Esophagus muscularis mucosa (tissue), 4 donors: ENCODE measurements around the gene SLX4IP.

Experiments
- CTCF ChIP-seq, 3 experiments: fragments of 200-600 bp in 2 of 3; fragments of 450-650 bp in 1 of 3; sonication (generic) in 2 of 3; IDR thresholded peaks; one replicate each; pipeline ENCODE4 v1.5.1; 2017 to 2019; ENCODE audit warnings: antibody characterized with exemption in 3 of 3, mild to moderate bottlenecking in 2 of 3, moderate library complexity in 1 of 3
- EP300 ChIP-seq: sonication (generic); formaldehyde crosslinking; IDR thresholded peaks from one replicate; pipeline ENCODE4 v1.6.1; 2017; ENCODE audit warnings: antibody characterized with exemption
- POLR2A ChIP-seq: fragments of 450-650 bp; IDR thresholded peaks from one replicate; pipeline ENCODE4 v1.6.1; 2017; ENCODE audit warnings: antibody characterized with exemption, moderate library complexity, mild to moderate bottlenecking, low read depth
- POLR2AphosphoS5 ChIP-seq, 2 donors: sonication (generic); formaldehyde crosslinking; IDR thresholded peaks; one replicate each; pipeline ENCODE4 v1.6.1; 2017; ENCODE audit warnings: antibody characterized with exemption in 2 of 2

DNA sequence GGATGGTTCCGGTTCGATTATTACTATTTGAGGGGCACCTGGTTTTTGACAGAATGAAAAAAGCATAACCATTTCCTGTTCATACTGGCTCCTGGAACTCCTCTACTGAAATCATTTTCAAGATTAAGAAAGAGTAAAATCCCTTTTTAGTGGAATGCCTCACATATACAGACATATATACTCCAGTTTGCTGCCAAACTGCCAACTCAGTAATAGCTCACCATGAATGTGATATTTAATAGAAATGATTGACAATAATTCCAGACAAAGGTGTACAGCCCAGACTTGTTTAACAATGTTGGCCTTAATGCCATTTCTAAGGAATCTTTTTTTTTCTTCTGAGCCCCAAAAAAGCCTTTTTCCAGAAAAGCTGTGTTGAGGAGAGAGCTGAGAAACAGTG lies 145.6 kb downstream of the SLX4IP start:
- TF ChIP-seq POLR2A (no peak), CTCF (IDR thresholded peaks at IDR 0.05) (no peak), EP300 (no peak), POLR2AphosphoS5 (IDR thresholded peaks at IDR 0.05) (no peak)
